Cardiac muscle cell (in vitro differentiated cells and primary cell): ENCODE results near the gene NBAS. TPM values are rescaled to one million over a fixed set of nuclear protein-coding genes. Genes with fewer than 3 reads are reported as not detected.
A peak's percentile ranks its signal among the peaks of the same experiment; 100 is the strongest.

Experiments used
- DNase-seq, 2 donors: peaks; one replicate each; pipeline versions ENCODE4 v3.0.0 to v3.0.0-alpha.2; 2010 to 2017; ENCODE audit warnings: low read depth in 1 of 2, low spot score in 1 of 2
- H3K27ac ChIP-seq: fragments of 200-600 bp; sonication (generic); 2 replicates; pipeline ENCODE4 v1.5.1; 2016
- H3K27me3 ChIP-seq: fragments of 200-600 bp; sonication (generic); 2 replicates; pipeline ENCODE4 v1.6.0; 2016; ENCODE audit warnings: control low read depth
- H3K36me3 ChIP-seq: fragments of 200-600 bp; sonication (generic); 2 replicates; pipeline ENCODE4 v1.5.1; 2016; ENCODE audit warnings: control low read depth
- H3K4me1 ChIP-seq: fragments of 200-600 bp; sonication (generic); 2 replicates; pipeline ENCODE4 v1.8.1; 2017; ENCODE audit warnings: low read depth, mild to moderate bottlenecking, mixed run types
- H3K4me3 ChIP-seq: fragments of 200-600 bp; sonication (generic); 2 replicates; pipeline ENCODE4 v1.5.1; 2016; ENCODE audit warnings: mild to moderate bottlenecking
- H3K9me3 ChIP-seq: fragments of 200-600 bp; sonication (generic); 2 replicates; pipeline ENCODE4 v1.5.1; 2017; ENCODE audit warnings: low read depth, mild to moderate bottlenecking, control low read depth
- CTCF ChIP-seq: IDR thresholded peaks from 2 replicates; pipeline ENCODE4 v1.5.1; 2012; ENCODE audit warnings: low read depth, mild to moderate bottlenecking, low read length
- polyA plus RNA-seq: library from polyadenylated mRNA; unstranded; fragments of >200 nt; fragmentation: Nextera tagmentation; extraction: Ambion mirVana; gene quantifications from 2 replicates; pipeline ENCODE4 v1.2.1, GENCODE V29; 2016
- total RNA-seq: library from RNA; depleted of rRNA; stranded (reverse); fragments of >200 nt; gene quantifications from 2 replicates; pipeline ENCODE4 v1.2.3, GENCODE V29; 2016

Gene NBAS
- total and polyA plus RNA-seq, 2 experiments from 2014 or later, result 32.4 to 74.8 TPM

- H3K9me3 ChIP-seq, result no peaks in the 10 kb centered on the region
- DNase-seq, result peak in 1 of 2 donors; percentile 31
- no peaks in the 10 kb centered on the region for H3K27me3 ChIP-seq
- no peak overlapping the region for H3K4me3 ChIP-seq
- H3K27ac ChIP-seq, result no peak overlapping the region
- no peak for TF ChIP-seq CTCF
- no peaks in the 10 kb centered on the region for H3K36me3 ChIP-seq
- peaks cover 8% of the 10 kb centered on the region for H3K4me1 ChIP-seq
Observed at GRCh38 chr2:15311201-15311907, 249.8 kb downstream of the NBAS start.

- H3K36me3 ChIP-seq, result no peaks in the 10 kb centered on the region
- H3K4me1 ChIP-seq, result peaks cover 8% of the 10 kb centered on the region
- DNase-seq, result no peak
- H3K4me3 ChIP-seq, result no peak overlapping the region
- H3K27me3 ChIP-seq, result no peaks in the 10 kb centered on the region
- no peaks in the 10 kb centered on the region for H3K9me3 ChIP-seq
- no peak for TF ChIP-seq CTCF
- no peak overlapping the region for H3K27ac ChIP-seq
Observed at GRCh38 chr2:15307526-15307925, 253.6 kb downstream of the NBAS start.

GRCh38 chr2:15306706-15307105 lies 254.4 kb downstream of the NBAS start:
- Histone ChIP-seq H3K27me3 (no peaks in the 10 kb centered on the region), H3K27ac (no peak overlapping the region), H3K9me3 (no peaks in the 10 kb centered on the region), H3K36me3 (no peaks in the 10 kb centered on the region), H3K4me1 (peaks cover 5% of the 10 kb centered on the region), H3K4me3 (no peak overlapping the region)
- no peak for TF ChIP-seq CTCF
- peak in 1 of 2 donors; percentile 36 for DNase-seq

- Histone ChIP-seq H3K4me1 (peaks cover 9% of the 10 kb centered on the region), H3K27ac (no peak overlapping the region), H3K4me3 (no peak overlapping the region), H3K27me3 (no peaks in the 10 kb centered on the region), H3K9me3 (no peaks in the 10 kb centered on the region), H3K36me3 (no peaks in the 10 kb centered on the region)
- no peak for TF ChIP-seq CTCF
- no peak for DNase-seq
Observed at GRCh38 chr2:15303874-15304273, 257.3 kb downstream of the NBAS start.

- H3K4me1 ChIP-seq, result peaks cover 9% of the 10 kb centered on the region
- no peaks in the 10 kb centered on the region for H3K36me3 ChIP-seq
- no peaks in the 10 kb centered on the region for H3K9me3 ChIP-seq
- no peaks in the 10 kb centered on the region for H3K27me3 ChIP-seq
- DNase-seq, result peak in 1 of 2 donors; percentile 48
- no peak overlapping the region for H3K4me3 ChIP-seq
- no peak for TF ChIP-seq CTCF
- no peak overlapping the region for H3K27ac ChIP-seq
Observed at GRCh38 chr2:15302154-15302553, 259.0 kb downstream of the NBAS start.
